ENCODE measurements around the gene SAXO1. TPM values are rescaled to one million over a fixed set of nuclear protein-coding genes. Genes with fewer than 3 reads are reported as not detected.

The SAXO1 gene
- total RNA-seq = under 1 TPM in 1 of 2 experiments, not detected in 1; 0.13 TPM

GRCh38 chr9:19033015-19033414 is at the start of gene SAXO1:
TSS of gene SAXO1 (minus strand) at chr9:19033209. CDS start at chr9:19032908, 301 bp downstream.

DNA sequence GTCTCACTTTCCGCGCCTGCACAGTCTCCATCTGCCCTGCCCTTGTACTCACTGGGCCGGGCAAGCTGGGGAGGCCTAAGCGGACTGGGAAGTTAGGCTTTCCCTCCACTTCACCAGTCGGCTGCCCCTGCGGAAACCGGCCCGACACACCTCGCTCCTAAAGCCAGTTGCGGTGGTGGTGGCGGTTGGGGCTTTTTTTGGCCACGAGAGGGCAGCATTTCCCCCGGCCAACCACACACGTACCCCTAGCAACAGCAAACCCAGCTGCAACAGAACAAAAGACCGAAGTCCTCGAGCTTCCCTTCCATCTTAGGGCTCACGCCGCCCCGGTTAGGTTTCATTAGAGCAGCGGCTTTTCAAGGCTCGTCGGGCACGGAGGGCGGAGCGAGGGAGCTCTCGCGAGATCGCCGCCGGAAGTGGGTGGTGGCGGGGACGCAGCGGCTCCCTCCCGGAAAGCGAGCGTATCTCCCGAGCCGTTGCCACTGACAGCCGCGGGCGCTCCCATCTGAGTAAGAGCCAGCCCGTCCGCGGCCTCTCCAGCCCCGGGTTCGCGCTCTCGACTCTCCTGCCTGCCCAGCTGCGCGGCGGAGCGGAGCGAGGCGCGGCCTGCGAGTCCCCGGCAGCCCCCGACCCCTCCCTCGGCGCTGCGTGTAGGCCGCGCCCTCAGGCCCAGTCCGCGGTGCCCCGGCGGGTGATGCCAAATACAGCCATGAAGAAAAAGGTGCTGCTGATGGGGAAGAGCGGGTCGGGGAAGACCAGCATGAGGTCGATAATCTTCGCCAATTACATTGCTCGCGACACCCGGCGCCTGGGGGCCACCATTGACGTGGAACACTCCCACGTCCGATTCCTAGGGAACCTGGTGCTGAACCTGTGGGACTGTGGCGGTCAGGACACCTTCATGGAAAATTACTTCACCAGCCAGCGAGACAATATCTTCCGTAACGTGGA is 16.2 kb upstream of the SAXO1 start, which contains the start of gene RRAGA:
Gene RRAGA (plus strand): TSS at position 462 of the 951 bp plus-strand sequence. CDS start 233 bp downstream, at position 695.

Other genes with a start within 250 kb of the SAXO1 start
- gene RRAGA, start 16.2 kb upstream of the SAXO1 start, total RNA-seq = 10 to 100 TPM; 45.7 to 45.9 TPM
- gene HAUS6, start 69.7 kb upstream of the SAXO1 start, total RNA-seq = 10 to 100 TPM; 19.2 to 20.3 TPM
- 10 to 100 TPM; 53.2 to 57.9 TPM for gene PLIN2, start 94.3 kb upstream of the SAXO1 start, total RNA-seq
- 10 to 100 TPM; 43.0 to 44.2 TPM for gene DENND4C, start 197.5 kb upstream of the SAXO1 start, total RNA-seq